BE2C (cell line): Measurements from ENCODE around the gene NFASC.

Experiments
- DNase-seq: peaks from one replicate; pipeline ENCODE4 v3.0.0-alpha.2; 2020
- H3K27me3 ChIP-seq: fragments of 250-450 bp; sonication (Bioruptor Pico); 2 replicates; pipeline ENCODE4 v1.5.1; 2020; ENCODE audit warnings: mild to moderate bottlenecking
- H3K36me3 ChIP-seq: fragments of 250-450 bp; sonication (Bioruptor Pico); 2 replicates; pipeline ENCODE4 v1.5.1; 2020; ENCODE audit warnings: mild to moderate bottlenecking
- H3K4me1 ChIP-seq: fragments of 250-450 bp; sonication (Bioruptor Pico); 2 replicates; pipeline ENCODE4 v1.5.1; 2020
- H3K4me3 ChIP-seq: 2 replicates; pipeline ENCODE4 v1.5.1; 2011; ENCODE audit warnings: low read depth, low read length
- H3K9me3 ChIP-seq: fragments of 250-450 bp; sonication (Bioruptor Pico); 2 replicates; pipeline ENCODE4 v1.5.1; 2020
- CTCF ChIP-seq: IDR thresholded peaks from 2 replicates; pipeline ENCODE4 v1.5.1; 2012; ENCODE audit warnings: mild to moderate bottlenecking, low read depth, low read length

NFASC gene

GRCh38 chr1:205048382-205048781 lies 177.7 kb downstream of the NFASC start:
- H3K9me3 ChIP-seq: no peaks in the 10 kb centered on the region
- no peaks in the 10 kb centered on the region for H3K27me3 ChIP-seq
- TF ChIP-seq CTCF: no peak
- H3K4me1 ChIP-seq: no peaks in the 10 kb centered on the region
- H3K36me3 ChIP-seq: no peaks in the 10 kb centered on the region
- no peak overlapping the region for H3K4me3 ChIP-seq
- no peak for DNase-seq

DNA sequence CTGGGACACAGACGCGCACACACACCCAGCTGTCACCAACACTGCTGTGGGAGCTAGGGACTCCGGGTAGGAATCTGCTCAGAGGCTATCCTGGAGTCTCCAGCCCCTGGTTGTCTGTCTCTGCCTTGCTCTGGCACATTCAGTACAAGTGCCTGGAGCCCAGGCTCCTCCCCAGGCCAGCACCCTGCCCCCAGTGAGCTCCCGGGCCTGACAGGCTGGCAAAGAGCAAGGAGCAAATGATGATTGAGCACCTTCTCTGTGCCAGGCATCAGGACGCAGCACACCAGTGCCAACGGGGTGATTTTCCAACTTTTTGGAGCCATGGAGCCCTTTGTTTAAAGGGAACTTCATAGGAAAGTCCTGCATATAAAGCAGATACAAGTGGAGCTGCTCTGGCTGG lies 178.8 kb downstream of the NFASC start:
- TF ChIP-seq CTCF: no peak
- no peak for DNase-seq
- no peaks in the 10 kb centered on the region for H3K4me1 ChIP-seq
- no peaks in the 10 kb centered on the region for H3K36me3 ChIP-seq
- no peaks in the 10 kb centered on the region for H3K9me3 ChIP-seq
- H3K27me3 ChIP-seq: no peaks in the 10 kb centered on the region
- H3K4me3 ChIP-seq: no peak overlapping the region

DNA sequence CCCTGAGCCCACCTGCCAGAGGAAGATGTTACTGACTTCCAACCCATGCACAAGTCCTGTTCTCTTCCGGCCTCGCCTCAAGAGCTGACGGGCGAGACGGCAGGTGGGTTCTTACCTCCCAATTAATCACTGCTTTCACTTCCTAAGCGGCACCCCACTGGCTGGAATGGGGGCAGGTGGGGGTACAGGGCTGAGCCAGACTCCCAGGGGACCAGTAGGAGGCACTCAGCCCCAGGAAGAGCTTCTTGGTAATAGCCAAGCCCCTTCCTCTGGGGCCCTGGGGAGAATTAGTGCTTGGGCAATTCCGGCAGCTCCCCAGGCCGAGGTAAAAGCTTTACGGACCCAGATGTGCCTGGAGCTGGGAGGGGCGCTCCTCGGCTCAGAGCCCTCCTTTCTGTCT lies 182.0 kb downstream of the NFASC start:
- Histone ChIP-seq H3K9me3 (no peaks in the 10 kb centered on the region), H3K4me1 (no peaks in the 10 kb centered on the region), H3K27me3 (no peaks in the 10 kb centered on the region), H3K36me3 (no peaks in the 10 kb centered on the region), H3K4me3 (no peak overlapping the region)
- DNase-seq: no peak
- no peak for TF ChIP-seq CTCF

- no peak for DNase-seq
- no peaks in the 10 kb centered on the region for H3K27me3 ChIP-seq
- no peak for TF ChIP-seq CTCF
- H3K4me3 ChIP-seq: no peak overlapping the region
- no peaks in the 10 kb centered on the region for H3K36me3 ChIP-seq
- H3K9me3 ChIP-seq: no peaks in the 10 kb centered on the region
- H3K4me1 ChIP-seq: no peaks in the 10 kb centered on the region
These were observed 182.6 kb downstream of the NFASC start for GRCh38 chr1:205053296-205053695.

GRCh38 chr1:205054013-205054412 lies 183.4 kb downstream of the NFASC start:
- Histone ChIP-seq H3K4me3 (no peak overlapping the region), H3K36me3 (no peaks in the 10 kb centered on the region), H3K4me1 (no peaks in the 10 kb centered on the region), H3K9me3 (no peaks in the 10 kb centered on the region), H3K27me3 (no peaks in the 10 kb centered on the region)
- no peak for DNase-seq
- no peak for TF ChIP-seq CTCF

GRCh38 chr1:205056188-205056611 lies 185.5 kb downstream of the NFASC start:
- Histone ChIP-seq H3K36me3 (no peaks in the 10 kb centered on the region), H3K4me1 (no peaks in the 10 kb centered on the region), H3K4me3 (no peak overlapping the region), H3K9me3 (no peaks in the 10 kb centered on the region), H3K27me3 (no peaks in the 10 kb centered on the region)
- no peak for TF ChIP-seq CTCF
- peak; percentile 38 for DNase-seq
